B cell (primary cell): Measurements from ENCODE around the gene SGCD. TPM values are rescaled to one million over a fixed set of nuclear protein-coding genes. Genes with fewer than 3 reads are reported as not detected.

Source experiments
- ATAC-seq: fragments of 200-7000 bp; cut with Tn5 transposase; one replicate; pipeline ENCODE4 v1.10.0; 2021; ENCODE audit warnings: low read depth, mild to moderate bottlenecking, moderate number of reproducible peaks, moderate library complexity
- CTCF ChIA-PET: fragments of 350-600 bp; sonication (Branson Sonifier 250); formaldehyde crosslinking; loops from one replicate; lab custom pipeline; 2021; ENCODE audit warnings: antibody characterized with exemption, inconsistent platforms; lab: Charles Lee
- POLR2A ChIA-PET: fragments of 350-600 bp; sonication (Branson Sonifier 250); formaldehyde crosslinking; loops from one replicate; lab custom pipeline; 2021; ENCODE audit warnings: antibody characterized with exemption; lab: Charles Lee
- DNase-seq: peaks from one replicate; pipeline ENCODE4 v3.0.0; 2013
- H2AFZ ChIP-seq: 2 replicates; pipeline ENCODE4 v1.6.1; 2012; ENCODE audit warnings: mild to moderate bottlenecking, low read depth, low read length; ENCODE audit not compliant: insufficient read depth, poor library complexity, severe bottlenecking
- H3K27ac ChIP-seq, 2 donors: 1 replicate in 1 of 2; 2 replicates in 1 of 2; pipeline ENCODE4 v1.5.1; 2012 to 2013; ENCODE audit warnings: low read length in 2 of 2, mild to moderate bottlenecking in 2 of 2, moderate library complexity in 1 of 2
- H3K27me3 ChIP-seq, 4 experiments: fragments of 200-600 bp in 1 of 4; sonication (generic) in 1 of 4; replicated peaks in 1 of 4; 1 replicate in 2 of 4; 2 replicates in 2 of 4; pipeline versions ENCODE4 v1.6.1 to v1.7.0; 2013 to 2016; ENCODE audit warnings: low read length in 3 of 4, mild to moderate bottlenecking in 2 of 4, mixed read lengths in 1 of 4, moderate library complexity in 1 of 4; ENCODE audit not compliant: insufficient read depth in 4 of 4, control insufficient read depth in 3 of 4; ENCODE audit errors: control extremely low read depth in 1 of 4
- H3K36me3 ChIP-seq, 2 experiments: replicated peaks in 1 of 2; 1 replicate in 1 of 2; 2 replicates in 1 of 2; pipeline versions ENCODE4 v1.6.1 to v1.7.1; 2013; ENCODE audit warnings: low read length in 1 of 2; ENCODE audit not compliant: insufficient read depth in 2 of 2, control insufficient read depth in 1 of 2; ENCODE audit errors: control extremely low read depth in 1 of 2, extremely low read depth in 1 of 2
- H3K4me1 ChIP-seq, 2 donors: fragments of 200-600 bp in 1 of 2; sonication (generic) in 1 of 2; 1 replicate in 1 of 2; 2 replicates in 1 of 2; pipeline versions ENCODE4 v1.5.1 to v1.6.1; 2013 to 2017; ENCODE audit warnings: low read length in 2 of 2; ENCODE audit not compliant: control insufficient read depth in 2 of 2, insufficient read depth in 2 of 2
- H3K4me2 ChIP-seq: replicated peaks from 2 replicates; pipeline ENCODE3; 2012; ENCODE audit warnings: mild to moderate bottlenecking, low read depth, low read length; ENCODE audit not compliant: poor library complexity, severe bottlenecking
- H3K4me3 ChIP-seq, 5 experiments: fragments of 200-600 bp in 1 of 5; sonication (generic) in 1 of 5; 1 replicate in 3 of 5; 2 replicates in 2 of 5; pipeline versions ENCODE4 v1.5.1 to v1.7.0; 2011 to 2016; ENCODE audit warnings: low read length in 4 of 5, mild to moderate bottlenecking in 4 of 5, low read depth in 2 of 5, control low read depth in 1 of 5, moderate library complexity in 1 of 5; ENCODE audit not compliant: insufficient read depth in 1 of 5; ENCODE audit errors: control extremely low read depth in 1 of 5, extremely low read depth in 1 of 5
- H3K79me2 ChIP-seq: fragments of 200-600 bp; sonication (generic); one replicate; pipeline ENCODE4 v1.6.0; 2016; ENCODE audit warnings: low read length; ENCODE audit not compliant: control insufficient read depth, insufficient read depth
- H3K9ac ChIP-seq: fragments of 200-600 bp; sonication (generic); 2 replicates; pipeline ENCODE4 v1.6.1; 2017; ENCODE audit warnings: mild to moderate bottlenecking, low read length, moderate library complexity
- H3K9me3 ChIP-seq, 3 donors: one replicate each; pipeline versions ENCODE4 v1.6.1 to v1.7.1; 2013; ENCODE audit warnings: low read length in 2 of 3; ENCODE audit not compliant: control insufficient read depth in 2 of 3, insufficient read depth in 1 of 3; ENCODE audit errors: control extremely low read depth in 1 of 3
- H4K20me1 ChIP-seq: 2 replicates; pipeline ENCODE4 v1.6.0; 2012; ENCODE audit warnings: mild to moderate bottlenecking, low read length; ENCODE audit not compliant: insufficient read depth, control insufficient read depth, poor library complexity, severe bottlenecking
- H3K27ac Mint-ChIP-seq: one replicate; pipeline ENCODE4 v1.8.0; 2021; ENCODE audit warnings: mixed read lengths
- H3K27me3 Mint-ChIP-seq: one replicate; pipeline ENCODE4 v1.8.0; 2021; ENCODE audit warnings: mixed read lengths
- H3K4me1 Mint-ChIP-seq: one replicate; pipeline ENCODE4 v1.8.0; 2021; ENCODE audit warnings: mixed read lengths
- H3K4me3 Mint-ChIP-seq: one replicate; pipeline ENCODE4 v1.8.0; 2021; ENCODE audit warnings: mixed read lengths
- H3K9me3 Mint-ChIP-seq: one replicate; pipeline ENCODE4 v1.8.0; 2022; ENCODE audit warnings: mixed read lengths; ENCODE audit not compliant: insufficient read depth
- CTCF ChIP-seq: fragments of 200-600 bp; IDR thresholded peaks from one replicate; pipeline ENCODE4 v1.8.0; 2022; ENCODE audit warnings: antibody characterized with exemption, mild to moderate bottlenecking
- EZH2 ChIP-seq: IDR thresholded peaks from 2 replicates; pipeline ENCODE4 v1.6.1; 2012; ENCODE audit warnings: borderline replicate concordance, low read depth, mild to moderate bottlenecking, moderate library complexity, low read length; ENCODE audit not compliant: insufficient read depth, poor library complexity, severe bottlenecking
- WGBS: methylation state at CpG from one replicate; pipeline ENCODE4 v1.1.5; 2013; ENCODE audit warnings: missing lambda C conversion rate; ENCODE audit not compliant: insufficient coverage; 5-methylcytosine and 5-hydroxymethylcytosine counted together
- intact Hi-C: fragments of 100-400 bp; cut with micrococcal nuclease; formaldehyde crosslinking; loops from one replicate; pipeline ENCODE4 v1.10.0; 2022
- polyA plus RNA-seq: library from polyadenylated mRNA; depleted of rRNA; stranded (reverse); fragments of >200 nt; gene quantifications from 2 replicates; pipeline ENCODE4 v1.2.3, GENCODE V29; 2012
- total RNA-seq, 2 donors: library from RNA; stranded (reverse); fragments of 120-200 nt in 1 of 2; gene quantifications; 1 replicate in 1 of 2; 2 replicates in 1 of 2; pipeline versions ENCODE4 v1.2.3 to v1.2.4, GENCODE V29; 2013 to 2022

The SGCD gene
- total and polyA plus RNA-seq, 2 donors (not counting 1 experiment from before 2014, with no cell fraction given) = not detected

- POLR2A ChIA-PET = no interaction called here
- H2AFZ ChIP-seq = no peak overlapping the region
- H3K4me3 Mint-ChIP-seq = no peak overlapping the region
- H3K9me3 ChIP-seq = no peaks in the 10 kb centered on the region
- H3K27ac ChIP-seq = no peak overlapping the region
- H3K4me1 Mint-ChIP-seq = no peaks in the 10 kb centered on the region
- intact Hi-C loops = no loop called here
- H4K20me1 ChIP-seq = no peaks in the 10 kb centered on the region
- no peaks in the 10 kb centered on the region for H3K9me3 Mint-ChIP-seq
- H3K79me2 ChIP-seq = no peaks in the 10 kb centered on the region
- no peaks in the 10 kb centered on the region for H3K36me3 ChIP-seq
- no peak overlapping the region for H3K4me2 ChIP-seq
- WGBS = no CpG with 5 or more reads among the region's 3 CpGs
- H3K4me3 ChIP-seq = no peak overlapping the region
- no peaks in the 10 kb centered on the region for H3K4me1 ChIP-seq
- H3K27me3 Mint-ChIP-seq = peaks cover under 1% of the 10 kb centered on the region
- ATAC-seq (no peak), DNase-seq (no peak)
- H3K9ac ChIP-seq = no peak overlapping the region
- TF ChIP-seq EZH2 = no peak
- TF ChIP-seq CTCF = no peak
- CTCF ChIA-PET = no interaction called here
- no peak overlapping the region for H3K27ac Mint-ChIP-seq
- no peaks in the 10 kb centered on the region for H3K27me3 ChIP-seq
Measured at GRCh38 chr5:156523607-156524006, 196.6 kb downstream of the SGCD start.

- no peak overlapping the region for H3K4me3 Mint-ChIP-seq
Measured at GRCh38 chr5:156526081-156526925, 199.3 kb downstream of the SGCD start.

More at GRCh38 chr5:156526081-156526925, 199.3 kb downstream of the SGCD start:
- Histone ChIP-seq H3K9me3 (peaks cover 0 to 3% (median 0%) of the 10 kb centered on the region in 3 donors), H3K4me2 (no peak overlapping the region), H3K79me2 (no peaks in the 10 kb centered on the region), H3K27me3 (no peaks in the 10 kb centered on the region), H3K36me3 (no peaks in the 10 kb centered on the region), H2AFZ (no peak overlapping the region), H3K4me1 (no peaks in the 10 kb centered on the region), H3K9ac (no peak overlapping the region), H3K27ac (no peak overlapping the region), H3K4me3 (no peak overlapping the region), H4K20me1 (no peaks in the 10 kb centered on the region)
- Mint-ChIP-seq H3K4me1 (no peaks in the 10 kb centered on the region), H3K27ac (no peak overlapping the region), H3K27me3 (no peaks in the 10 kb centered on the region), H3K9me3 (no peaks in the 10 kb centered on the region)
- TF ChIP-seq CTCF (no peak), EZH2 (no peak)
- WGBS = 89% methylated on average over 1 of the region's 9 CpGs
- ChIA-PET POLR2A (no interaction called here), CTCF (no interaction called here)
- DNase-seq (no peak), ATAC-seq (no peak)
- intact Hi-C loops = no loop called here
